Vagina (tissue), 2 donors: ENCODE data around the gene USP34.
"Not testable (repeated sequence)": the region's sequence is repeated elsewhere in the genome, so short reads cannot be mapped to it uniquely, and the experiment has no call there.

Experiments
- CTCF ChIP-seq, 3 experiments: fragments of 450-650 bp in 2 of 3; fragments of 200-600 bp in 1 of 3; sonication (generic) in 1 of 3; IDR thresholded peaks; one replicate each; pipeline ENCODE4 v1.5.1; 2017 to 2019; ENCODE audit warnings: antibody characterized with exemption in 3 of 3, mild to moderate bottlenecking in 2 of 3, moderate library complexity in 2 of 3
- POLR2A ChIP-seq, 2 donors: fragments of 450-650 bp; IDR thresholded peaks; one replicate each; pipeline ENCODE4 v1.6.1; 2017; ENCODE audit warnings: antibody characterized with exemption in 2 of 2, mild to moderate bottlenecking in 2 of 2, moderate library complexity in 2 of 2
- POLR2AphosphoS5 ChIP-seq, 2 donors: sonication (generic); formaldehyde crosslinking; IDR thresholded peaks; one replicate each; pipeline ENCODE4 v1.9.0; 2017; ENCODE audit warnings: antibody characterized with exemption in 2 of 2, mild to moderate bottlenecking in 2 of 2, low read depth in 1 of 2; ENCODE audit not compliant: insufficient read depth in 1 of 2

GRCh38 chr2:61454972-61455371, 15.9 kb downstream of the USP34 start:
- not testable (repeated sequence) for TF ChIP-seq POLR2A (IDR thresholded peaks at IDR 0.05); CTCF (IDR thresholded peaks at IDR 0.05); POLR2AphosphoS5 (IDR thresholded peaks at IDR 0.05; ENCODE audit: insufficient read depth in 1 of 2, low read depth in 1 of 2)
